ENCODE results near the gene IPO9. TPM values are rescaled to one million over a fixed set of nuclear protein-coding genes. Genes with fewer than 3 reads are reported as not detected.

The IPO9 gene
- total and polyA plus RNA-seq, 10 of the 15 experiments (the other 5 are each of a cell fraction or from before 2014, with no cell fraction given), result 19.1 to 77.3 (median 34.1) TPM

DNA sequence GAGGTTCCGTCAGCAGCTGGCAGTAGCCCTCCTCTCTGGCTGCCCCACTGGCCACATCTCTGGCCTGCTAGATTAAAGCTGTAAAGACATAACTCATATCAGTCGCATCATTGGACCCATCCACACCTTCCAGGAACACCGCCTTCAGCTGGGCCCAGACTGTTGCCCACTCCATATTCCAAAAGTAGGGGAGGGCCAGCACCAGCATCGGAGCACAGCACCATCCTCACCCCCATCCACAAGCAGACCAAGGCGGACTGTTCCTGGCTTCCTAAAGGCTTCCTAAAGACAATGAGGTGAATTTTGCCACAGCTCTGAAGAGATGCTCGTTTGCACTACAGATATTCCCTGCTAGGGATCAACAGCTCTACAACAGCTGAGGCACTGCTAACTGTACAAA is 63.3 kb downstream of the IPO9 start:
- Histone ChIP-seq H3K9ac (ENCODE audit: control insufficient read depth, insufficient read depth, low read length) (no peak overlapping the region), H3K4me2 (ENCODE audit: control insufficient read depth, insufficient read depth) (no peak overlapping the region), H3K27me3 (replicated peaks in 1 of 2; ENCODE audit: control insufficient read depth in 2 of 2, insufficient read depth in 2 of 2, low read length in 1 of 2) (peaks cover 2 to 12% of the 10 kb centered on the region in 2 experiments; a peak in 3 of 4 replicates), H3K9me3 (replicated peaks; ENCODE audit: control insufficient read depth, insufficient read depth, low read length) (no peaks in the 10 kb centered on the region), H3K36me3 (ENCODE audit: control insufficient read depth in 2 of 2, insufficient read depth in 2 of 2, low read length in 1 of 2) (no peaks in the 10 kb centered on the region; a peak in 1 of 4 replicates), H3K27ac (ENCODE audit: control insufficient read depth, insufficient read depth) (no peak overlapping the region), H2AFZ (ENCODE audit: control insufficient read depth, low read depth, low read length) (no peak overlapping the region), H3K79me2 (ENCODE audit: control insufficient read depth, insufficient read depth, low read length) (no peaks in the 10 kb centered on the region), H3K4me1 (ENCODE audit: control insufficient read depth, insufficient read depth, low read length) (no peaks in the 10 kb centered on the region), H4K20me1 (ENCODE audit: control insufficient read depth, insufficient read depth) (no peaks in the 10 kb centered on the region), H3K4me3 (no peak overlapping the region)
- FAIRE-seq (no peak), DNase-seq (ENCODE audit: low read depth, low spot score) (no peak), ATAC-seq (no peak)
- ChIA-PET CTCF (interaction anchor here (1.0 to 10.2 kb wide), 5 partner anchors 8 to 243 kb away, joined by 3 to 233 read pairs (median 6); no protein-coding TSS in a partner anchor), SMC1A (ENCODE audit: uncharacterized antibody, unreplicated experiment) (interaction anchor here (0.6 to 1.3 kb wide), 2 partner anchors 240 to 334 kb away, joined by 3 read pairs; no protein-coding TSS in a partner anchor), POLR2A (no interaction called here), RAD21 (ENCODE audit: unreplicated experiment) (no interaction called here)
- intact Hi-C loops (cut with micrococcal nuclease; ENCODE audit: unreplicated experiment) (no loop called here), in situ Hi-C loops (cut with MboI) (loop anchor here (5.0 kb wide), 2 partner anchors 80 to 230 kb away; partner anchors contain the start of gene GPR37L1)
- TF ChIP-seq JUND (IDR thresholded peaks at IDR 0.05; ENCODE audit: low read depth, low read length) (no peak), TARDBP (IDR thresholded peaks at IDR 0.05; ENCODE audit: borderline replicate concordance) (no peak), GABPA (IDR thresholded peaks at IDR 0.05; ENCODE audit: low read depth) (no peak)
- TF ChIP-seq, protein P1, sequence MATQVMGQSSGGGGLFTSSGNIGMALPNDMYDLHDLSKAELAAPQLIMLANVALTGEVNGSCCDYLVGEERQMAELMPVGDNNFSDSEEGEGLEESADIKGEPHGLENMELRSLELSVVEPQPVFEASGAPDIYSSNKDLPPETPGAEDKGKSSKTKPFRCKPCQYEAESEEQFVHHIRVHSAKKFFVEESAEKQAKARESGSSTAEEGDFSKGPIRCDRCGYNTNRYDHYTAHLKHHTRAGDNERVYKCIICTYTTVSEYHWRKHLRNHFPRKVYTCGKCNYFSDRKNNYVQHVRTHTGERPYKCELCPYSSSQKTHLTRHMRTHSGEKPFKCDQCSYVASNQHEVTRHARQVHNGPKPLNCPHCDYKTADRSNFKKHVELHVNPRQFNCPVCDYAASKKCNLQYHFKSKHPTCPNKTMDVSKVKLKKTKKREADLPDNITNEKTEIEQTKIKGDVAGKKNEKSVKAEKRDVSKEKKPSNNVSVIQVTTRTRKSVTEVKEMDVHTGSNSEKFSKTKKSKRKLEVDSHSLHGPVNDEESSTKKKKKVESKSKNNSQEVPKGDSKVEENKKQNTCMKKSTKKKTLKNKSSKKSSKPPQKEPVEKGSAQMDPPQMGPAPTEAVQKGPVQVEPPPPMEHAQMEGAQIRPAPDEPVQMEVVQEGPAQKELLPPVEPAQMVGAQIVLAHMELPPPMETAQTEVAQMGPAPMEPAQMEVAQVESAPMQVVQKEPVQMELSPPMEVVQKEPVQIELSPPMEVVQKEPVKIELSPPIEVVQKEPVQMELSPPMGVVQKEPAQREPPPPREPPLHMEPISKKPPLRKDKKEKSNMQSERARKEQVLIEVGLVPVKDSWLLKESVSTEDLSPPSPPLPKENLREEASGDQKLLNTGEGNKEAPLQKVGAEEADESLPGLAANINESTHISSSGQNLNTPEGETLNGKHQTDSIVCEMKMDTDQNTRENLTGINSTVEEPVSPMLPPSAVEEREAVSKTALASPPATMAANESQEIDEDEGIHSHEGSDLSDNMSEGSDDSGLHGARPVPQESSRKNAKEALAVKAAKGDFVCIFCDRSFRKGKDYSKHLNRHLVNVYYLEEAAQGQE (IDR thresholded peaks at IDR 0.05; ENCODE audit: low read depth, low read length), result no peak
- BruUV-seq (replicated peaks), result no TSS peak
- WGBS (ENCODE audit: insufficient coverage, insufficient replicate concordance, low lambda C conversion rate, missing lambda C conversion rate), result 21% methylated on average over 6 of the region's 6 CpGs

Data from GM12878 (cell line).